Hepatocyte (in vitro differentiated cells): ENCODE data around the gene ZNF576. TPM values are rescaled to one million over a fixed set of nuclear protein-coding genes. Genes with fewer than 3 reads are reported as not detected.
"Not testable (repeated sequence)": the region's sequence is repeated elsewhere in the genome, so short reads cannot be mapped to it uniquely, and the experiment has no call there.

ENCODE experiments used
- DNase-seq: peaks from one replicate; pipeline ENCODE4 v3.0.0-alpha.2; 2016; ENCODE audit warnings: low spot score
- H2AFZ ChIP-seq: fragments of 200-600 bp; sonication (generic); 2 replicates; pipeline ENCODE4 v1.6.0; 2016; ENCODE audit warnings: antibody characterized with exemption, mild to moderate bottlenecking
- H3K27ac ChIP-seq: fragments of 200-600 bp; sonication (generic); 2 replicates; pipeline ENCODE4 v1.5.1; 2016; ENCODE audit warnings: mild to moderate bottlenecking
- H3K27me3 ChIP-seq: fragments of 200-600 bp; sonication (generic); 2 replicates; pipeline ENCODE4 v1.6.1; 2016
- H3K36me3 ChIP-seq: fragments of 200-600 bp; sonication (generic); replicated peaks from 2 replicates; pipeline ENCODE4 v1.5.1; 2016; ENCODE audit warnings: low read depth; ENCODE audit not compliant: insufficient read depth
- H3K4me1 ChIP-seq: fragments of 200-600 bp; sonication (generic); 2 replicates; pipeline ENCODE4 v1.5.1; 2016; ENCODE audit warnings: mild to moderate bottlenecking, moderate library complexity; ENCODE audit not compliant: insufficient read depth
- H3K4me2 ChIP-seq: fragments of 200-600 bp; sonication (generic); 2 replicates; pipeline ENCODE4 v1.6.0; 2016
- H3K4me3 ChIP-seq: fragments of 200-600 bp; sonication (generic); 2 replicates; pipeline ENCODE4 v1.5.1; 2016; ENCODE audit warnings: mild to moderate bottlenecking
- H3K79me2 ChIP-seq: fragments of 200-600 bp; sonication (generic); 2 replicates; pipeline ENCODE4 v1.6.0; 2017; ENCODE audit warnings: mild to moderate bottlenecking
- H3K9me2 ChIP-seq: fragments of 200-600 bp; sonication (generic); replicated peaks from 2 replicates; pipeline ENCODE4 v1.6.0; 2017; ENCODE audit warnings: mild to moderate bottlenecking; ENCODE audit not compliant: insufficient read depth
- H3K9me3 ChIP-seq: fragments of 200-600 bp; sonication (generic); 2 replicates; pipeline ENCODE4 v1.5.1; 2016; ENCODE audit warnings: low read depth, mild to moderate bottlenecking
- H4K20me1 ChIP-seq: fragments of 200-600 bp; sonication (generic); 2 replicates; pipeline ENCODE4 v1.6.0; 2016; ENCODE audit warnings: mild to moderate bottlenecking; ENCODE audit not compliant: insufficient read depth, poor library complexity, severe bottlenecking
- CTCF ChIP-seq: fragments of 200-600 bp; sonication (generic); IDR thresholded peaks from 2 replicates; pipeline ENCODE4 v1.5.1; 2016; ENCODE audit warnings: antibody characterized with exemption, mild to moderate bottlenecking; ENCODE audit not compliant: poor library complexity
- EZH2 ChIP-seq: fragments of 200-600 bp; sonication (generic); IDR thresholded peaks from 2 replicates; pipeline ENCODE4 v1.6.1; 2016; ENCODE audit warnings: antibody characterized with exemption, mild to moderate bottlenecking, borderline replicate concordance
- EZH2phosphoT487 ChIP-seq: fragments of 200-600 bp; sonication (generic); IDR thresholded peaks from one replicate; pipeline ENCODE4 v1.6.1; 2018; ENCODE audit warnings: antibody characterized with exemption, mild to moderate bottlenecking, low read depth, moderate library complexity; ENCODE audit not compliant: unreplicated experiment, severe bottlenecking
- WGBS: methylation state at CpG from one replicate; pipeline ENCODE4 v1.1.6; 2016; ENCODE audit warnings: low lambda C conversion rate; ENCODE audit errors: missing lambda C conversion rate; 5-methylcytosine and 5-hydroxymethylcytosine counted together
- polyA plus RNA-seq: library from polyadenylated mRNA; unstranded; fragments of >200 nt; fragmentation: Nextera tagmentation; extraction: Ambion mirVana; gene quantifications from 2 replicates; pipeline ENCODE4 v1.2.1, GENCODE V29; 2016
- total RNA-seq: library from RNA; depleted of rRNA; stranded (reverse); fragments of >200 nt; gene quantifications from 2 replicates; pipeline ENCODE4 v1.2.3, GENCODE V29; 2014

Gene ZNF576
- total and polyA plus RNA-seq, 2 experiments from 2014 or later, result 16.1 to 16.2 TPM

DNA sequence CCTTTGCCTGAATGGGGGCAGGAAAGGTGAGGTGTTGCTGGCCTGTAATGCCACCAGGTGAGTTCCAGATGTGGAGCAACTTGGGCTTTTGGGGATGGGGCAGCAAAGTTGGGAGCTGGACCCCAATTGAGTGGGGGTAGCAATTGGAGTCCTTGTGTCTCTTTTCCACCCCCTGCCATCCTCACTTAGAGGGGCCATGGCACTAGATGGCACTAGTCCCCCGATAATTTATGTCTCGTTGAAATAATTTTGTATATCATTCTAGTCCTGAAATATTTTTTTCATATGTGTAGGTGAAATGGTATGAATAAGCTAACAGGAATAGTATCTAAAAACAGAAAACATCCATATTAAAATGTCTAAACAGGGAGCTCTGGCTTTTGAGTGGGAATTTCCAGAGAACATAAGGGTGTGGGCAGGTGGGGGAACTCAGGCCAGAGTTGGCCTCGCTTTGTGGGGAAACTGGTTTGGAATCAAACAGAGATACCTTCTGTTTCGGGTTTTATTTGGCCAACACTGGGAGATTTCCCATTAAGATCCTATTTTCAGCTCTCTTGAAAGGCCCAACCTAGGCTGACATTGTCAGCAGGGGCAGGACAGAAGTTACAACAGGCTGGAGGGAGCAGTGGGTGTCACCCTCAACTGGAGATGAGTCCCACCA is 3.4 kb downstream of the ZNF576 start:
- Histone ChIP-seq H3K9me3 (no peaks in the 10 kb centered on the region), H3K27ac (no peak overlapping the region), H3K4me2 (no peak overlapping the region), H2AFZ (no peak overlapping the region), H3K36me3 (no peaks in the 10 kb centered on the region), H3K9me2 (no peaks in the 10 kb centered on the region), H3K79me2 (peaks cover 31% of the 10 kb centered on the region), H3K27me3 (no peaks in the 10 kb centered on the region), H4K20me1 (no peaks in the 10 kb centered on the region), H3K4me1 (peaks cover 5% of the 10 kb centered on the region), H3K4me3 (no peak overlapping the region)
- WGBS, result 96% methylated on average over 4 of the region's 4 CpGs
- no peak for DNase-seq
- no peak for TF ChIP-seq EZH2phosphoT487
- no peak for TF ChIP-seq CTCF
- no peak for TF ChIP-seq EZH2

- H3K4me2 ChIP-seq, H3K27ac ChIP-seq, H4K20me1 ChIP-seq, H3K9me3 ChIP-seq, H3K4me3 ChIP-seq, H2AFZ ChIP-seq, DNase-seq, H3K4me1 ChIP-seq, H3K36me3 ChIP-seq, H3K27me3 ChIP-seq, H3K9me2 ChIP-seq: not testable (repeated sequence)
- 91% methylated on average over 5 of the region's 5 CpGs for WGBS
- peaks cover 25% of the 10 kb centered on the region for H3K79me2 ChIP-seq
Measured at GRCh38 chr19:43600326-43600725, 3.9 kb downstream of the ZNF576 start.

DNA sequence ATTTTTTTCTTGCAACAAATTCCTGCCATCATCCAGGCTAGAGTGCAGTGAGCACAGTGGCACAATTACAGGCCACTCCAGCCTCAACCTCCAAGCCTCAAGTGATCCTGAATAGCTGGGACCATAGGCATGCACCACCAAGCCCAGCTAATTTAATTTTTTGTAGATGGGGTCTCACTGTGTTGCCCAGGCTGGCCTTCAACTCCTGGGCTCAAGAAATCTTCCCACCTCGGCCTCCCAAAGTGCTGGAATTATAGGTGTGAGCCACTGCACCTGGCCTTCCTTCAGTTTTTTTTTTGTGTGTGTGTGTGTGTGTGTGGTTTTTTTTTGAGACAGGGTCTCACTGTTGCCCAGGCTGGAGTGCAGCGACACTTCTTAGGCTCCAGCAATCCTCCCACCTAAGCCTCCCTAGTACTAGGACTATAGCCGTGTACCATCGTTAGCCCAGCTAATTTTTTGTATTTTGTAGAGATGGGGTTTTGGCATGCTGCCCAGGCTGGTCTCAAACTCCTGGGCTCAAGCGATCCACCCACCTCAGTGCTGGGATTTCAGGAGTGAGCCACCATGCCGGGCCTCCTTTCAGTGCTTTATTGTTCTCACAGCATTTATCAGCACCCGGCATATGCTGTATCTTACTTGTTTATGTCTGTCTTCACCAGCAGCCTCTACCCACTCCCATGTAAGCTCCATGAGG is 9.6 kb downstream of the ZNF576 start:
- H3K27ac ChIP-seq, result no peak overlapping the region
- no peak overlapping the region for H3K4me3 ChIP-seq
- no peak for DNase-seq
- H3K4me2 ChIP-seq, result no peak overlapping the region
- H3K36me3 ChIP-seq, result no peaks in the 10 kb centered on the region
- H3K9me2 ChIP-seq, result no peaks in the 10 kb centered on the region
- H3K27me3 ChIP-seq, result no peaks in the 10 kb centered on the region
- H2AFZ ChIP-seq, result no peak overlapping the region
- TF ChIP-seq EZH2 (no peak), CTCF (no peak), EZH2phosphoT487 (no peak)
- no peaks in the 10 kb centered on the region for H4K20me1 ChIP-seq
- H3K79me2 ChIP-seq, result no peaks in the 10 kb centered on the region
- 88% methylated on average over 7 of the region's 7 CpGs for WGBS
- no peaks in the 10 kb centered on the region for H3K4me1 ChIP-seq
- H3K9me3 ChIP-seq, result no peaks in the 10 kb centered on the region

- H4K20me1 ChIP-seq, result no peaks in the 10 kb centered on the region
- no peak overlapping the region for H3K4me3 ChIP-seq
- H3K27ac ChIP-seq, result no peak overlapping the region
- WGBS, result 95% methylated on average over 7 of the region's 7 CpGs
- H2AFZ ChIP-seq, result no peak overlapping the region
- DNase-seq, result no peak
- no peak overlapping the region for H3K4me2 ChIP-seq
- H3K36me3 ChIP-seq, result no peaks in the 10 kb centered on the region
- TF ChIP-seq EZH2 (no peak), EZH2phosphoT487 (no peak), CTCF (no peak)
- no peaks in the 10 kb centered on the region for H3K27me3 ChIP-seq
- H3K4me1 ChIP-seq, result no peaks in the 10 kb centered on the region
- H3K9me3 ChIP-seq, result no peaks in the 10 kb centered on the region
- H3K79me2 ChIP-seq, result no peaks in the 10 kb centered on the region
- H3K9me2 ChIP-seq, result no peaks in the 10 kb centered on the region
Measured at GRCh38 chr19:43606569-43607229, 10.3 kb downstream of the ZNF576 start.
